ENCODE data around the gene KDM6B. TPM values are rescaled to one million over a fixed set of nuclear protein-coding genes. Genes with fewer than 3 reads are reported as not detected.

The KDM6B gene
- total and polyA plus RNA-seq, 9 of the 15 experiments (the other 6 are each of a cell fraction or from before 2014, with no cell fraction given): 0.01 to 22.9 (median 2.2) TPM

DNA sequence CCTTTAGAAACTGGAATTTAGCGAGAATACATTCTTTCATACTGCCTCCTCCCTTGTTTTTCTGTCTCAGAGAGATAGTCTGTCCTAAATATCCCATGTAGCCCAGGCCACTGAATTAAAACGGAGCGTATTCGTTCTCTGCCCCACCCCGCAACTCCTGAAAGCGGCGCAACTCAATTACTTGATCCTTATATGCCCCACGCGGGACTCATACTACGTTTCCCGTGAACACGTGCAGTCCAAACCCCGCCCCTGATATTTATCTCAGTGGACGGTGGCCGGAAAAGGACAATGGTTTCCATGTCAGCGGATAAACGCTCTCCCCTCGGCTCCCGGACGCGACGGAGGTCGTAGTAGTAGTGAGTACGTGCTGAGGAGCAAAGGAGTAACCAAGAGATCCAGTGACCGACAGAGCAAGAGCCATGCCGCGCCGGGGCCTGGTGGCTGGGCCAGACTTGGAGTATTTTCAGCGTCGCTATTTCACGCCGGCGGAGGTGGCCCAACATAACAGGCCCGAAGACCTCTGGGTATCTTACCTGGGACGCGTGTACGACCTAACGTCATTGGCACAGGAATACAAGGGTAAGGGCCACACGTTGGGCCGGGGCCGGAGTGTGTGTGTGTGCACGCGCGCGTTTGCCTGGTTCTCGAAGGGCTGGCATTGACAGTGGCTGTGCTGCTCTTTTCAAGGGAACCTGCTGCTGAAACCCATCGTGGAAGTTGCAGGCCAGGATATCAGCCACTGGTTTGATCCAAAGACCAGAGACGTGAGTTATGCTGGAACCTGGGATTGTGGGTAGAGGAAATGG lies 23.9 kb downstream of the KDM6B start, which contains the start of gene CYB5D1:
TSS of gene CYB5D1 (plus strand) at position 291 of the 809 bp plus-strand sequence. CDS start at position 423, 132 bp downstream.
- Histone ChIP-seq H3K4me2 (ENCODE audit: insufficient read depth, low read length) (peak within 1 kb of the TSS; percentile 93), H3K9me1 (ENCODE audit: control insufficient read depth, insufficient read depth, low read length) (no peaks in the 10 kb centered on the region), H3K4me3 (peak within 1 kb of the TSS; percentile 65), H2AFZ (ENCODE audit: low read depth, low read length) (peak within 1 kb of the TSS; percentile 99), H3K27ac (ENCODE audit: extremely low read depth, low read depth, low read length) (peak within 1 kb of the TSS; percentile 94), H3K4me1 (replicated peaks in 1 of 2; ENCODE audit: control insufficient read depth in 2 of 2, insufficient read depth in 2 of 2, low read length in 2 of 2) (peaks cover 11 to 42% of the 10 kb centered on the region in 2 experiments; a peak in 4 of 5 replicates), H3K9me3 (replicated peaks; ENCODE audit: control insufficient read depth, insufficient read depth, low read depth, low read length) (no peaks in the 10 kb centered on the region), H3K79me2 (ENCODE audit: control insufficient read depth, insufficient read depth, low read length) (peaks cover 12% of the 10 kb centered on the region), H3K27me3 (ENCODE audit: control insufficient read depth in 2 of 2, insufficient read depth in 2 of 2, low read length in 2 of 2) (no peaks in the 10 kb centered on the region), H4K20me1 (replicated peaks; ENCODE audit: control insufficient read depth, insufficient read depth, low read length) (no peaks in the 10 kb centered on the region), H3K9ac (ENCODE audit: insufficient read depth in 1 of 2, low read depth in 2 of 2, low read length in 2 of 2) (peak within 1 kb of the TSS; percentile 88 to 94), H3K36me3 (ENCODE audit: control insufficient read depth, insufficient read depth, low read length) (peaks cover 19% of the 10 kb centered on the region; the same call in 2 of the 3 replicates)
- ChIA-PET CTCF (ENCODE audit: low intra/inter-chr PET ratio) (interaction anchor here (1.0 to 1.3 kb wide), 2 partner anchors 112 to 114 kb away, joined by 4 to 6 read pairs; no protein-coding TSS in a partner anchor), POLR2A (interaction anchor here (0.5 to 2.9 kb wide), 18 partner anchors 8 to 205 kb away, joined by 3 to 17 read pairs (median 4); no protein-coding TSS in a partner anchor)
- 1% methylated on average over 47 of the region's 48 CpGs for WGBS (ENCODE audit: insufficient coverage, low coverage, missing lambda C conversion rate)
- BruUV-seq (replicated peaks): TSS peak; percentile 39
- ATAC-seq (peak; percentile 42), FAIRE-seq (no peak), DNase-seq (ENCODE audit: extremely low read depth in 1 of 4, low spot score in 3 of 4) (peak; percentile 57 to 91 (median 64))
- intact Hi-C loops (cut with micrococcal nuclease) (loop anchor here (1.0 to 10.0 kb wide), 5 partner anchors 20 to 113 kb away; partner anchors contain the start of gene KDM6B), in situ Hi-C loops (cut with MboI) (no loop called here)
- TF ChIP-seq, protein P1, sequence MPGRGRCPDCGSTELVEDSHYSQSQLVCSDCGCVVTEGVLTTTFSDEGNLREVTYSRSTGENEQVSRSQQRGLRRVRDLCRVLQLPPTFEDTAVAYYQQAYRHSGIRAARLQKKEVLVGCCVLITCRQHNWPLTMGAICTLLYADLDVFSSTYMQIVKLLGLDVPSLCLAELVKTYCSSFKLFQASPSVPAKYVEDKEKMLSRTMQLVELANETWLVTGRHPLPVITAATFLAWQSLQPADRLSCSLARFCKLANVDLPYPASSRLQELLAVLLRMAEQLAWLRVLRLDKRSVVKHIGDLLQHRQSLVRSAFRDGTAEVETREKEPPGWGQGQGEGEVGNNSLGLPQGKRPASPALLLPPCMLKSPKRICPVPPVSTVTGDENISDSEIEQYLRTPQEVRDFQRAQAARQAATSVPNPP (IDR thresholded peaks at IDR 0.05; ENCODE audit: borderline replicate concordance, insufficient read depth, insufficient read length): no peak
- peak; percentile 66 for TF ChIP-seq POLR2B (IDR thresholded peaks at IDR 0.05; ENCODE audit: low read depth, partially characterized antibody)
- TF ChIP-seq JUND (IDR thresholded peaks at IDR 0.05; ENCODE audit: borderline replicate concordance, low read depth, low read length): peak; percentile 54
- peak; percentile 9; the same call in 1 of the 3 replicates for TF ChIP-seq JUND (tag; IDR thresholded peaks at IDR 0.05; ENCODE audit: borderline replicate concordance, low read depth, low read length)
- no peak for TF ChIP-seq ZBTB1 (CRISPR knock-in tag; IDR thresholded peaks at IDR 0.05; ENCODE audit: borderline replicate concordance, low read depth)
- TF ChIP-seq, protein P2, sequence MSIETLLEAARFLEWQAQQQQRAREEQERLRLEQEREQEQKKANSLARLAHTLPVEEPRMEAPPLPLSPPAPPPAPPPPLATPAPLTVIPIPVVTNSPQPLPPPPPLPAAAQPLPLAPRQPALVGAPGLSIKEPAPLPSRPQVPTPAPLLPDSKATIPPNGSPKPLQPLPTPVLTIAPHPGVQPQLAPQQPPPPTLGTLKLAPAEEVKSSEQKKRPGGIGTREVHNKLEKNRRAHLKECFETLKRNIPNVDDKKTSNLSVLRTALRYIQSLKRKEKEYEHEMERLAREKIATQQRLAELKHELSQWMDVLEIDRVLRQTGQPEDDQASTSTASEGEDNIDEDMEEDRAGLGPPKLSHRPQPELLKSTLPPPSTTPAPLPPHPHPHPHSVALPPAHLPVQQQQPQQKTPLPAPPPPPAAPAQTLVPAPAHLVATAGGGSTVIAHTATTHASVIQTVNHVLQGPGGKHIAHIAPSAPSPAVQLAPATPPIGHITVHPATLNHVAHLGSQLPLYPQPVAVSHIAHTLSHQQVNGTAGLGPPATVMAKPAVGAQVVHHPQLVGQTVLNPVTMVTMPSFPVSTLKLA (conservative IDR thresholded peaks at IDR 0.05): peak; percentile 96 to 98
- TF ChIP-seq SAFB (IDR thresholded peaks at IDR 0.05; ENCODE audit: borderline replicate concordance, low read depth, low read length): 0 out of 2 replicates have a peak, but pooled peaks have one; percentile 29
- TF ChIP-seq ARID1B (IDR thresholded peaks at IDR 0.05): 0 out of 2 replicates have a peak, but pooled peaks have one; percentile 4
- TF ChIP-seq ATF7 (IDR thresholded peaks at IDR 0.05): peak; percentile 16; the same call in 1 of the 2 replicates
- peak; percentile 90 for TF ChIP-seq MYC (IDR thresholded peaks at IDR 0.05; ENCODE audit: low read depth, low read length)
- TF ChIP-seq MYC (CRISPR knock-in tag; IDR thresholded peaks at IDR 0.05; ENCODE audit: borderline replicate concordance, low read depth): peak; percentile 53; the same call in 1 of the 2 replicates
- TF ChIP-seq CXXC5 (CRISPR knock-in tag; IDR thresholded peaks at IDR 0.05): peak; percentile 60
- TF ChIP-seq BHLHE40 (IDR thresholded peaks at IDR 0.05; ENCODE audit: low read length): peak; percentile 90
- TF ChIP-seq RUNX1 (IDR thresholded peaks at IDR 0.05; ENCODE audit: low read depth): no peak
- TF ChIP-seq NCOA2 (IDR thresholded peaks at IDR 0.05; ENCODE audit: partially characterized antibody in 2 of 2): no peak
- no peak for TF ChIP-seq XRCC5 (IDR thresholded peaks at IDR 0.05; ENCODE audit: low read depth, low read length)
- TF ChIP-seq KLF16 (IDR thresholded peaks at IDR 0.05): peak; percentile 63; the same call in 1 of the 2 replicates
- TF ChIP-seq DACH1 (IDR thresholded peaks at IDR 0.05; ENCODE audit: partially characterized antibody): no peak
- TF ChIP-seq SRF (CRISPR knock-in tag; IDR thresholded peaks at IDR 0.05): no peak

All from K562 (cell line).